GM12864 (cell line): Measurements from ENCODE around the gene AOPEP.

Source experiments
- DNase-seq: peaks from one replicate; pipeline ENCODE4 v3.0.0-alpha.2; 2011; ENCODE audit warnings: low read depth
- H3K4me3 ChIP-seq: 2 replicates; pipeline ENCODE4 v1.5.1; 2011; ENCODE audit warnings: mild to moderate bottlenecking, low read depth, low read length, control low read depth
- TF ChIP-seq, protein P1 (sequence below): IDR thresholded peaks from 2 replicates; pipeline ENCODE4 v1.5.1; 2011; ENCODE audit warnings: low read depth, mild to moderate bottlenecking, moderate library complexity, low read length, control low read depth, inconsistent platforms; ENCODE audit errors: missing control alignments

The AOPEP gene

DNA sequence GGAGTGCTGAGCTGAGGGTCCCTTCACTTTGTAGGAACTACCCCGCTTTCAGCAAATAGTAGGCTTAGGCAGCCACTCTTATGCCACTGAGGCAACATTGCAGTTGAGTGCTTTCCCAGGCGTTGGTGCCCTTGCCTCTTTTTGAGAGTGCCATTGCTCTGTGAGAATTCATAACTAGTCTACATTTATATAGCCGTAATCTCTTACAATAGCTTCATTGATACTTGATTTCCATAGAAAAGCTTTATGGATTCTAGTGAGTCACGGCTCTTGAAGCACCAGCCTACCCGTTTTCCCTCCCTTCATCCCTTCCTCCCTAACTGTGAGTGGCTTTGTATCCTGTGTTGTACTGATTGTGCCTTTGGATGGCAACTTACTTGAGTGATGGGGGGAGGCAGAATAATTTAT is 283.9 kb downstream of the AOPEP start:
- no peak for DNase-seq
- TF ChIP-seq, protein P1, sequence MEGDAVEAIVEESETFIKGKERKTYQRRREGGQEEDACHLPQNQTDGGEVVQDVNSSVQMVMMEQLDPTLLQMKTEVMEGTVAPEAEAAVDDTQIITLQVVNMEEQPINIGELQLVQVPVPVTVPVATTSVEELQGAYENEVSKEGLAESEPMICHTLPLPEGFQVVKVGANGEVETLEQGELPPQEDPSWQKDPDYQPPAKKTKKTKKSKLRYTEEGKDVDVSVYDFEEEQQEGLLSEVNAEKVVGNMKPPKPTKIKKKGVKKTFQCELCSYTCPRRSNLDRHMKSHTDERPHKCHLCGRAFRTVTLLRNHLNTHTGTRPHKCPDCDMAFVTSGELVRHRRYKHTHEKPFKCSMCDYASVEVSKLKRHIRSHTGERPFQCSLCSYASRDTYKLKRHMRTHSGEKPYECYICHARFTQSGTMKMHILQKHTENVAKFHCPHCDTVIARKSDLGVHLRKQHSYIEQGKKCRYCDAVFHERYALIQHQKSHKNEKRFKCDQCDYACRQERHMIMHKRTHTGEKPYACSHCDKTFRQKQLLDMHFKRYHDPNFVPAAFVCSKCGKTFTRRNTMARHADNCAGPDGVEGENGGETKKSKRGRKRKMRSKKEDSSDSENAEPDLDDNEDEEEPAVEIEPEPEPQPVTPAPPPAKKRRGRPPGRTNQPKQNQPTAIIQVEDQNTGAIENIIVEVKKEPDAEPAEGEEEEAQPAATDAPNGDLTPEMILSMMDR, result no peak
- H3K4me3 ChIP-seq, result no peak overlapping the region

DNA sequence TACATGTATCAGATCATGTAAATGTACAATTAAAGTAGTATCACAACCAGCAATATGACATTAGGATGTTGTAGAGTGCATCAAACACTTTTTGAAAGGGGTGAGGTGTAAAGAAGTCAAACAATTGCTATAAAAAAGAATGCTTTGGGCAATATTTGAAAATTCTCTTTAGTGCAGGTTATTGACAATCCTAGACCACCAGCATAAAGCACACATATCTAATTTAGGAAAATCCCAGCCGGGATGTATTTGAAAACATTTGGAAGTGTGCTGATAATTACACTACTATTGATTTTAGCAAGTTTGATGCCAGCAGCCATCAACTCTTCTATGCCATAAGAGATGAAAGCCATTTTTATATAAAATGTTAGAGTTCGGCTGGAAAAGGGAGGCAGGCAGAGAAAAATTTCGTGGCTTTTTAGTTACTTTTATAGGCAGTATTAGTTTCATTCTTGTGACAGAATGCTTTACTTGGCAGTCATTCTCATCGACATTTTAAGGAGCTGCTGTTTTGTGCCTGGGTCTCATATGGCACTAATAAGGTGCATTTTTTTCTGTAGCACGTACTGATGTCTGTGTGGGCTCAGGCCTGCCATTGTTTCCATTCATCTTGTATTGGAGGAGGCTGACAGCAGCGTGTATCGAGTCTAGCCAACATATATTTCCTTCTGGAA is 285.7 kb downstream of the AOPEP start:
- TF ChIP-seq, protein P1, result no peak
- H3K4me3 ChIP-seq, result no peak overlapping the region
- no peak for DNase-seq

DNA sequence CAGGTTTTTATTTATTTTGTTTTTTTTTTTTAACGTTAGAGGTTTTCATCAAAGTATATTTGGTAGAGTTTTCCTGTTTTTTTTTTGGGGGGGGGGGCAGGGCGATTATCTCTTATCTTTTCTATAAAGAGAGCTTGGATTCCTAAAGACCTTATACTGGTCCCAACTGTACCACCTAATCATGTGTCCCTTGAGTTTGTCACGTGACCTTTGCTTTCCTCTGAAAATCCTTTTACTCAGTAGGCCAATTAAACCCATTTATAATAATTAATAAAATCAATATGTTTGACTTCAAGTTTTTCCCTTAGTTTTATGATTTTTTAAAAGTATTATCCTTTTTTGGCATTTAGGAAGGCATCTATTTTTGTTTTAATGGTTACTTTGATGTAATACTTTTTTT is 286.4 kb downstream of the AOPEP start:
- DNase-seq, result no peak
- TF ChIP-seq, protein P1, result no peak
- H3K4me3 ChIP-seq, result no peak overlapping the region

DNA sequence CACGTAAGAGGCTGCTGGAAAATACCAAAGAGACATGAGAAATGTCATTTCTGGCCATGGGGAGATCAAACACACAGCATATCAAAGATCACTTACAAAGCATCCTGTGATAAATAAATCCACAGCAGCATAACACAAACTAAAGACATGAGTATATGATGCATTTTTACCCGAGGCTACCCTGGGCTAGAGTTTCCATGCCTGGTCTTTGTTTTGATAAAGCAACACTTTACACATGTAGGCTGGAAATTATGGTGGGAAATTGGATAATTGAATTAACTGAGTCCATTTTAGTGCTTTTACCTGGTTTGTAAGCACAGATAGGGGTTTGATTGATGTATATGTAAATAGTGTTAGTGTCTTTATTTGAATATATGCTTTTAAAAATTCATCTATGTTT is 288.4 kb downstream of the AOPEP start:
- no peak overlapping the region for H3K4me3 ChIP-seq
- TF ChIP-seq, protein P1, result no peak
- DNase-seq, result no peak

- TF ChIP-seq, protein P1, result no peak
- H3K4me3 ChIP-seq, result no peak overlapping the region
- DNase-seq, result no peak
Measured at GRCh38 chr9:95015569-95015968, 289.1 kb downstream of the AOPEP start.

GRCh38 chr9:95017062-95017461 is 290.6 kb downstream of the AOPEP start:
- no peak for DNase-seq
- TF ChIP-seq, protein P1, result no peak

DNA sequence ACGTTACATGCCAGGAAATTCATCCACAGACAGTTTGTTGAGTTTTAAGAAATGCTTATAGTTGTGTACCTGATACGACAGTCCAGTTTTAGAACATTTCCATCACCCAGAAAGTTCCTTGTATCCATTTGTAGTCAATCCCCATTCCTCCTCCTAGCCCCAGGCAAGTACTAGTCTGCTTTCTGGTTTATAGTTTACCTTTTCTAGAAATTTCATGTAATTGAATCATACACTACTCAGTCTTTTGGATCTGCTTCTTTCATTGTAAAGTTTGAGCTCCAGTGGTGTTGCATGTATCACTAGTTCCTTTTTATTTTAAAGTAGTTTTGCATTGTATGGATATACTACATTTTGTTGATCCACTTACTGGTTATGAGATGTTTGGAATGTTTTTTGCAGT is 291.2 kb downstream of the AOPEP start:
- no peak for DNase-seq
- no peak overlapping the region for H3K4me3 ChIP-seq
- TF ChIP-seq, protein P1, result no peak

More at GRCh38 chr9:95017062-95017461, 290.6 kb downstream of the AOPEP start:
- no peak overlapping the region for H3K4me3 ChIP-seq
